Panc1 (cell line): ENCODE measurements around the gene LILRB3. TPM values are rescaled to one million over a fixed set of nuclear protein-coding genes. Genes with fewer than 3 reads are reported as not detected.
A peak's percentile ranks its signal among the peaks of the same experiment; 100 is the strongest.
"Not testable (repeated sequence)": the region's sequence is repeated elsewhere in the genome, so short reads cannot be mapped to it uniquely, and the experiment has no call there.

ENCODE experiments used
- ATAC-seq: fragments of 200-7000 bp; cut with Tn5 transposase; 2 replicates; pipeline ENCODE4 v1.9.1; 2020; ENCODE audit warnings: mild to moderate bottlenecking, moderate library complexity
- BruUV-seq: library from RNA; stranded (reverse); fragments of 400-500 nt; replicated peaks from 2 replicates; lab custom pipeline; 2021; lab: Mats Ljungman, UMichigan
- CTCF ChIA-PET: fragments of 300-600 bp; sonication (Branson Sonifier 250); formaldehyde crosslinking; loops from one replicate; lab custom pipeline; 2022; ENCODE audit warnings: antibody characterized with exemption; lab: Charles Lee
- POLR2A ChIA-PET: fragments of 300-600 bp; sonication (Branson Sonifier 250); formaldehyde crosslinking; loops from one replicate; lab custom pipeline; 2022; ENCODE audit warnings: antibody characterized with exemption; lab: Charles Lee
- DNase-seq: peaks from one replicate; pipeline ENCODE4 v3.0.0-alpha.2; 2010; ENCODE audit warnings: low read depth, low spot score
- H3K27ac ChIP-seq: 2 replicates; pipeline ENCODE4 v1.5.1; 2011; ENCODE audit warnings: mild to moderate bottlenecking, low read length, inconsistent platforms
- H3K27me3 ChIP-seq: fragments of 200-500 bp; sonication (Bioruptor generic); 2 replicates; pipeline ENCODE4 v1.6.0; 2014; ENCODE audit warnings: low read length, inconsistent platforms; ENCODE audit not compliant: control insufficient read depth, insufficient read depth
- H3K36me3 ChIP-seq: fragments of 200-500 bp; sonication (Bioruptor generic); 2 replicates; pipeline ENCODE4 v1.5.1; 2014; ENCODE audit warnings: inconsistent platforms, mild to moderate bottlenecking, low read length, moderate library complexity; ENCODE audit not compliant: control insufficient read depth, insufficient read depth
- H3K4me1 ChIP-seq: 2 replicates; pipeline ENCODE4 v1.5.1; 2011; ENCODE audit warnings: inconsistent platforms, mild to moderate bottlenecking, low read length, moderate library complexity; ENCODE audit not compliant: control insufficient read depth, insufficient read depth
- H3K4me3 ChIP-seq, 2 experiments: 2 replicates each; pipeline ENCODE4 v1.5.1; 2011 to 2012; ENCODE audit warnings: low read depth in 2 of 2, low read length in 2 of 2, mild to moderate bottlenecking in 2 of 2, inconsistent platforms in 1 of 2, moderate library complexity in 1 of 2
- H3K9me3 ChIP-seq: fragments of 200-500 bp; sonication (Bioruptor generic); 2 replicates; pipeline ENCODE4 v1.5.1; 2014; ENCODE audit warnings: low read depth, mild to moderate bottlenecking, inconsistent platforms, low read length, moderate library complexity; ENCODE audit not compliant: control insufficient read depth, insufficient read depth
- POLR2AphosphoS5 ChIP-seq: IDR thresholded peaks from 2 replicates; pipeline ENCODE4 v1.6.1; 2012; ENCODE audit warnings: mild to moderate bottlenecking, low read depth, low read length, moderate library complexity
- SIN3A ChIP-seq: IDR thresholded peaks from 2 replicates; pipeline ENCODE4 v1.6.1; 2012; ENCODE audit warnings: low read depth, mild to moderate bottlenecking, low read length, moderate library complexity, borderline replicate concordance; ENCODE audit not compliant: insufficient read depth
- TCF7L2 ChIP-seq: IDR thresholded peaks from 2 replicates; pipeline ENCODE4 v1.6.1; 2011; ENCODE audit warnings: mild to moderate bottlenecking, low read depth, low read length, inconsistent platforms
- in situ Hi-C: cut with HindIII; loops from 2 replicates; pipeline ENCODE4 v1.10.0; 2016; ENCODE audit warnings: low sequenced_read_pairs, low pct_unique_long_range_greater_than_20kb
- intact Hi-C: fragments of 100-400 bp; cut with micrococcal nuclease; formaldehyde crosslinking; loops from one replicate; pipeline ENCODE4 v1.10.0; 2022; ENCODE audit not compliant: unreplicated experiment
- total RNA-seq: library from RNA; stranded (reverse); gene quantifications from one replicate; pipeline ENCODE4 v1.2.1, GENCODE V29; 2021; ENCODE audit not compliant: unreplicated experiment
- TF ChIP-seq, protein P1 (sequence below): fragments of 450-650 bp; IDR thresholded peaks from 2 replicates; pipeline ENCODE4 v1.5.1; 2017; ENCODE audit warnings: mild to moderate bottlenecking
- TF ChIP-seq, protein P2 (sequence below), 2 experiments: IDR thresholded peaks; 2 replicates each; pipeline ENCODE4 v1.6.1; 2011 to 2012; ENCODE audit warnings: low read depth in 2 of 2, control low read depth in 1 of 2, low read length in 1 of 2, mild to moderate bottlenecking in 1 of 2, moderate library complexity in 1 of 2; ENCODE audit not compliant: insufficient read depth in 1 of 2

The LILRB3 gene
- total RNA-seq, 1 experiment from 2014 or later, result 0.18 TPM

DNA sequence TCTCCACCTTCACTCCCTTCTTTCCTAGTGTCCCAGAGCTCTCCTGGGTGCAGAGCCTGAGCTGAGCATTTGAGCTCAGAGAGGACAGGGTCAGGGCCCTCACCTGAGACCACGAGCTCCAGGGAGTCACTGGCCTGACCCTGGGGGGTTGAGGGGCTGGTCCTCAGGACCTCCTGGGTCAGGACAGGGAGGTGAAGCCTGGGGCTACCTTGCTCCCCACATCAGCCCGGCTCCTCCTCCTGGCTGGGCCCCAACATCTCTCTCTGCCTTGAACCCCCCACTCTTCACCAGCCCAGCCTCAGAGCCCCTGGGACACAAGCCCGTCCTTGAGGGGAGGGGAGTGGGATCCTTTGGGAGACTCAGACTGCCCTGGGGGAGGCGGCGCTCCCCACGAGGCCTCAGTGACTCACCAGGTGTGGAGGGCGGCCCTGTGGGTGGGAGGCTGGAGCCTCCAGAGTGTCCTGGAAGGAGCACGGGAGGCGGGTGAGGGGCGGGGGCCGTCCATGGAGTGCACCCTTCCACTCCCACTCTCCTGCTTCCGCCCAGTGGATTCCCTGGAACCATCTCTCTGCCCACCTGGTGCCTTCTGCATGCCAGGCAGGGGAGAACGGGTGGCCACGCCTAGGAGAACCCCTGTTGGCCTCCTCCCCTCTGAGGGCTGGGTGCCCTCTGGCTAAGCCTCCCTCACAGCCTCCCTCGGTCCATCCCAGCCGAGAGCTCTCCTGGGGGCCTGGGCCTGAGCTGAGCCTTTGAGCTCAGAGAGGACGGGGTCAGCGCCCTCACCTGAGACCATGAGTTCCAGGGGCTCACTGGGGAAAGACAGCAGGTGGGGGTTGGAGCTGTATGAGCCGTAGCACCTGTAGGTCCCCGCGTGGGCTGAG lies 16.9 kb upstream of the LILRB3 start:
- peak; percentile 74 for ATAC-seq
- CTCF ChIA-PET, result interaction anchor here (0.5 kb wide), 1 partner anchor 201 kb away, joined by 5 read pairs; no protein-coding TSS in a partner anchor
- H3K4me1 ChIP-seq, H3K27ac ChIP-seq, POLR2A ChIA-PET, H3K27me3 ChIP-seq, intact Hi-C loops, in situ Hi-C loops, H3K9me3 ChIP-seq, DNase-seq, H3K36me3 ChIP-seq, H3K4me3 ChIP-seq, BruUV-seq: not testable (repeated sequence)

DNA sequence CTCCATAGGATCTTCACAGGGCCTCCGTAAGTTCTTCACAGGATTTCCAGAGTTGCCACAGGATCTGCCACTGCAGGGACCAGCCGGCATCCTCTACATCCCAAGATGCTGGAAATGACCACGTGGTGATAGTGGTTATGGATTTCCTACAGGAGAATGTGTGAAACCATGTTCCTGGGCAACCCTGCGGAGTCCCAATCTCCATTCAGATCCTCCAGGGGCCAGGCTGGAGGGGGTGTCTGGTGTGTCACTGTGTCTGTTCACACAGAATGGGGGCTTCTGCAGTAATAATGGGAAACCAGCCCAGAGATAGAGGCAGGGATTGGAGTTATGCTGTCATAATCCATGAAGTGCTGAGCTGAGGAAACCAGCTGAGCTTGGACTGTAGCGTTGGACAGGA lies 11.1 kb upstream of the LILRB3 start:
- BruUV-seq, result no TSS peak
- CTCF ChIA-PET, result no interaction called here

More for the DNA sequence above, 11.1 kb upstream of the LILRB3 start:
- POLR2A ChIA-PET, result no interaction called here
- Histone ChIP-seq H3K4me3 (no peak overlapping the region), H3K4me1 (peaks cover 4% of the 10 kb centered on the region; the same call in 1 of the 2 replicates), H3K27me3 (no peaks in the 10 kb centered on the region), H3K36me3 (no peaks in the 10 kb centered on the region), H3K9me3 (no peaks in the 10 kb centered on the region), H3K27ac (no peak overlapping the region)
- TF ChIP-seq, protein P1, sequence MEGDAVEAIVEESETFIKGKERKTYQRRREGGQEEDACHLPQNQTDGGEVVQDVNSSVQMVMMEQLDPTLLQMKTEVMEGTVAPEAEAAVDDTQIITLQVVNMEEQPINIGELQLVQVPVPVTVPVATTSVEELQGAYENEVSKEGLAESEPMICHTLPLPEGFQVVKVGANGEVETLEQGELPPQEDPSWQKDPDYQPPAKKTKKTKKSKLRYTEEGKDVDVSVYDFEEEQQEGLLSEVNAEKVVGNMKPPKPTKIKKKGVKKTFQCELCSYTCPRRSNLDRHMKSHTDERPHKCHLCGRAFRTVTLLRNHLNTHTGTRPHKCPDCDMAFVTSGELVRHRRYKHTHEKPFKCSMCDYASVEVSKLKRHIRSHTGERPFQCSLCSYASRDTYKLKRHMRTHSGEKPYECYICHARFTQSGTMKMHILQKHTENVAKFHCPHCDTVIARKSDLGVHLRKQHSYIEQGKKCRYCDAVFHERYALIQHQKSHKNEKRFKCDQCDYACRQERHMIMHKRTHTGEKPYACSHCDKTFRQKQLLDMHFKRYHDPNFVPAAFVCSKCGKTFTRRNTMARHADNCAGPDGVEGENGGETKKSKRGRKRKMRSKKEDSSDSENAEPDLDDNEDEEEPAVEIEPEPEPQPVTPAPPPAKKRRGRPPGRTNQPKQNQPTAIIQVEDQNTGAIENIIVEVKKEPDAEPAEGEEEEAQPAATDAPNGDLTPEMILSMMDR, result no peak
- TF ChIP-seq TCF7L2 (no peak), POLR2AphosphoS5 (no peak), SIN3A (no peak)
- TF ChIP-seq, protein P2, sequence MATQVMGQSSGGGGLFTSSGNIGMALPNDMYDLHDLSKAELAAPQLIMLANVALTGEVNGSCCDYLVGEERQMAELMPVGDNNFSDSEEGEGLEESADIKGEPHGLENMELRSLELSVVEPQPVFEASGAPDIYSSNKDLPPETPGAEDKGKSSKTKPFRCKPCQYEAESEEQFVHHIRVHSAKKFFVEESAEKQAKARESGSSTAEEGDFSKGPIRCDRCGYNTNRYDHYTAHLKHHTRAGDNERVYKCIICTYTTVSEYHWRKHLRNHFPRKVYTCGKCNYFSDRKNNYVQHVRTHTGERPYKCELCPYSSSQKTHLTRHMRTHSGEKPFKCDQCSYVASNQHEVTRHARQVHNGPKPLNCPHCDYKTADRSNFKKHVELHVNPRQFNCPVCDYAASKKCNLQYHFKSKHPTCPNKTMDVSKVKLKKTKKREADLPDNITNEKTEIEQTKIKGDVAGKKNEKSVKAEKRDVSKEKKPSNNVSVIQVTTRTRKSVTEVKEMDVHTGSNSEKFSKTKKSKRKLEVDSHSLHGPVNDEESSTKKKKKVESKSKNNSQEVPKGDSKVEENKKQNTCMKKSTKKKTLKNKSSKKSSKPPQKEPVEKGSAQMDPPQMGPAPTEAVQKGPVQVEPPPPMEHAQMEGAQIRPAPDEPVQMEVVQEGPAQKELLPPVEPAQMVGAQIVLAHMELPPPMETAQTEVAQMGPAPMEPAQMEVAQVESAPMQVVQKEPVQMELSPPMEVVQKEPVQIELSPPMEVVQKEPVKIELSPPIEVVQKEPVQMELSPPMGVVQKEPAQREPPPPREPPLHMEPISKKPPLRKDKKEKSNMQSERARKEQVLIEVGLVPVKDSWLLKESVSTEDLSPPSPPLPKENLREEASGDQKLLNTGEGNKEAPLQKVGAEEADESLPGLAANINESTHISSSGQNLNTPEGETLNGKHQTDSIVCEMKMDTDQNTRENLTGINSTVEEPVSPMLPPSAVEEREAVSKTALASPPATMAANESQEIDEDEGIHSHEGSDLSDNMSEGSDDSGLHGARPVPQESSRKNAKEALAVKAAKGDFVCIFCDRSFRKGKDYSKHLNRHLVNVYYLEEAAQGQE (IDR thresholded peaks at IDR 0.05; ENCODE audit: insufficient read depth in 1 of 2, low read depth in 2 of 2, low read length in 1 of 2), result no peak
- ATAC-seq (no peak), DNase-seq (no peak)
- intact Hi-C loops, result no loop called here
- in situ Hi-C loops, result no loop called here
